Choroid plexus epithelial cell (primary cell): ENCODE results near the gene RSPO3.

Experiments used
- DNase-seq: peaks from one replicate; pipeline ENCODE4 v3.0.0-alpha.2; 2010; ENCODE audit warnings: low read depth
- H3K4me3 ChIP-seq: 2 replicates; pipeline ENCODE4 v1.5.1; 2011; ENCODE audit warnings: low read depth, mild to moderate bottlenecking, control low read depth, low read length, moderate library complexity
- CTCF ChIP-seq: conservative IDR thresholded peaks from 2 replicates; pipeline ENCODE4 v1.5.1; 2011; ENCODE audit warnings: low read depth, mild to moderate bottlenecking, control low read depth, inconsistent platforms, low read length, moderate library complexity

RSPO3 gene

GRCh38 chr6:127147534-127147933 is 29.1 kb downstream of the RSPO3 start:
- DNase-seq, result no peak
- no peak for TF ChIP-seq CTCF
- no peak overlapping the region for H3K4me3 ChIP-seq

- DNase-seq, result peak; percentile 52
- H3K4me3 ChIP-seq, result no peak overlapping the region
- TF ChIP-seq CTCF, result no peak
Observed at GRCh38 chr6:127148511-127148910, 30.0 kb downstream of the RSPO3 start.

- H3K4me3 ChIP-seq, result no peak overlapping the region
- no peak for DNase-seq
- TF ChIP-seq CTCF, result no peak
Observed at GRCh38 chr6:127154509-127154908, 36.0 kb downstream of the RSPO3 start.

GRCh38 chr6:127160484-127160883 is 42.0 kb downstream of the RSPO3 start:
- no peak for DNase-seq
- TF ChIP-seq CTCF, result no peak
- no peak overlapping the region for H3K4me3 ChIP-seq

- TF ChIP-seq CTCF, result no peak
- no peak overlapping the region for H3K4me3 ChIP-seq
- DNase-seq, result peak; percentile 94
Observed at GRCh38 chr6:127162836-127163235, 44.4 kb downstream of the RSPO3 start.

- TF ChIP-seq CTCF, result no peak
- H3K4me3 ChIP-seq, result no peak overlapping the region
- no peak for DNase-seq
Observed at GRCh38 chr6:127164036-127164435, 45.6 kb downstream of the RSPO3 start.

- DNase-seq, result no peak
- H3K4me3 ChIP-seq, result no peak overlapping the region
- no peak for TF ChIP-seq CTCF
Observed at GRCh38 chr6:127164565-127164964, 46.1 kb downstream of the RSPO3 start.
